ENCODE data around the gene CAMK1.

DNA sequence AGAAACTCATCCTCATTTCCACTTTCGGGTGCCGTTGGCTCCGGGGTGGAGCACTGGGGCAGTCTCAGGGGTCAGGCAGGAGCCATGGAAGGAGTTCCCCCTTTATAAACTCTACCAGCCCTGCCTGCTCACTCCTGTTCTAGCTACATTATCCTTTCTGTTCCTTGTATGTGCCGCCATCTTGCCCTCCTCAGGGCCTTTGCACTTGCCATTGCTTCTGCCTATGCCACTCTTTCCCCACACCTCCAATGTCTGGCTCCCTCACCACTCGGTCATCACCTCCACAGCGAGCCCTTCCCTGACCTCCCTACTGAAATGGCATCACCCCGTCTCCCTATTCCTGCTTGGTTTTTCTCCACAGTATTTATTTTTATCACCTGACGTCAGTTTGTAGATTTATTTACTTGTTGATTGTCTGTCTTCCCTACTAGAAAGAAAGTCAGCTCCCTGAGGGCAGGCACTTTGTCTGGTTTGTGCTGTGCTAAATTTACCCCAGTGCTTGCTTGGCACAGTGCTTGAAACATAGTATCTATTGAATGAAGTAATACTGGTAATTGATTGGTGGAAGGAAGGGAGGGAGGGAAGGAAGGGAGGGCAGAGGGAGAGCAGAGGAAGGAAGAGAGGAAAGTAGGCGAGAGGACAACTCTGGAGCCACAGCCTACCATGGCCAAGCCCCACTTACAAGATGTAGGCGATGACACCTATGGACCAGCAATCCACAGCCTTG is 8.8 kb downstream of the CAMK1 start:
- TF ChIP-seq POLR2A (IDR thresholded peaks at IDR 0.05; ENCODE audit: low read depth, low read length) (no peak), RFX5 (IDR thresholded peaks at IDR 0.05; ENCODE audit: low read depth, low read length) (no peak), RAD21 (IDR thresholded peaks at IDR 0.05; ENCODE audit: low read length) (no peak), CEBPB (IDR thresholded peaks at IDR 0.05; ENCODE audit: low read depth, low read length) (no peak), MAZ (IDR thresholded peaks at IDR 0.05; ENCODE audit: borderline replicate concordance, low read depth, low read length) (no peak), CHD1 (IDR thresholded peaks at IDR 0.05; ENCODE audit: low read depth, low read length) (no peak), NFE2L2 (IDR thresholded peaks at IDR 0.05; ENCODE audit: low read depth, low read length) (no peak)
- TF ChIP-seq, protein P1, sequence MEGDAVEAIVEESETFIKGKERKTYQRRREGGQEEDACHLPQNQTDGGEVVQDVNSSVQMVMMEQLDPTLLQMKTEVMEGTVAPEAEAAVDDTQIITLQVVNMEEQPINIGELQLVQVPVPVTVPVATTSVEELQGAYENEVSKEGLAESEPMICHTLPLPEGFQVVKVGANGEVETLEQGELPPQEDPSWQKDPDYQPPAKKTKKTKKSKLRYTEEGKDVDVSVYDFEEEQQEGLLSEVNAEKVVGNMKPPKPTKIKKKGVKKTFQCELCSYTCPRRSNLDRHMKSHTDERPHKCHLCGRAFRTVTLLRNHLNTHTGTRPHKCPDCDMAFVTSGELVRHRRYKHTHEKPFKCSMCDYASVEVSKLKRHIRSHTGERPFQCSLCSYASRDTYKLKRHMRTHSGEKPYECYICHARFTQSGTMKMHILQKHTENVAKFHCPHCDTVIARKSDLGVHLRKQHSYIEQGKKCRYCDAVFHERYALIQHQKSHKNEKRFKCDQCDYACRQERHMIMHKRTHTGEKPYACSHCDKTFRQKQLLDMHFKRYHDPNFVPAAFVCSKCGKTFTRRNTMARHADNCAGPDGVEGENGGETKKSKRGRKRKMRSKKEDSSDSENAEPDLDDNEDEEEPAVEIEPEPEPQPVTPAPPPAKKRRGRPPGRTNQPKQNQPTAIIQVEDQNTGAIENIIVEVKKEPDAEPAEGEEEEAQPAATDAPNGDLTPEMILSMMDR (conservative IDR thresholded peaks at IDR 0.05; ENCODE audit: low read depth, low read length): no peak
- TF ChIP-seq, protein P2, sequence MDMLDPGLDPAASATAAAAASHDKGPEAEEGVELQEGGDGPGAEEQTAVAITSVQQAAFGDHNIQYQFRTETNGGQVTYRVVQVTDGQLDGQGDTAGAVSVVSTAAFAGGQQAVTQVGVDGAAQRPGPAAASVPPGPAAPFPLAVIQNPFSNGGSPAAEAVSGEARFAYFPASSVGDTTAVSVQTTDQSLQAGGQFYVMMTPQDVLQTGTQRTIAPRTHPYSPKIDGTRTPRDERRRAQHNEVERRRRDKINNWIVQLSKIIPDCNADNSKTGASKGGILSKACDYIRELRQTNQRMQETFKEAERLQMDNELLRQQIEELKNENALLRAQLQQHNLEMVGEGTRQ (IDR thresholded peaks at IDR 0.05; ENCODE audit: low read depth, low read length): no peak

Measured in IMR-90 (cell line).